ENCODE results near the gene MS4A15.

MS4A15 gene

GRCh38 chr11:60777572-60777971 is 20.9 kb downstream of the MS4A15 start:
- Mint-ChIP-seq H3K9me3 (no peaks in the 10 kb centered on the region), H3K27ac (no peak overlapping the region), H3K4me3 (no peak overlapping the region), H3K36me3 (ENCODE audit: low read depth) (no peaks in the 10 kb centered on the region), H3K27me3 (ENCODE audit: low read depth) (peaks cover 11% of the 10 kb centered on the region), H3K4me1 (ENCODE audit: low read depth) (peaks cover 3% of the 10 kb centered on the region)

GRCh38 chr11:60780065-60780464 is 23.4 kb downstream of the MS4A15 start:
- no peaks in the 10 kb centered on the region for H3K9me3 Mint-ChIP-seq
- H3K36me3 Mint-ChIP-seq (ENCODE audit: low read depth) = no peaks in the 10 kb centered on the region
- H3K4me1 Mint-ChIP-seq (ENCODE audit: low read depth) = peaks cover 3% of the 10 kb centered on the region
- H3K27me3 Mint-ChIP-seq (ENCODE audit: low read depth) = peaks cover 11% of the 10 kb centered on the region
- no peak overlapping the region for H3K27ac Mint-ChIP-seq
- no peak overlapping the region for H3K4me3 Mint-ChIP-seq

GRCh38 chr11:60780774-60781173 is 24.1 kb downstream of the MS4A15 start:
- no peaks in the 10 kb centered on the region for H3K36me3 Mint-ChIP-seq (ENCODE audit: low read depth)
- H3K4me3 Mint-ChIP-seq = no peak overlapping the region
- no peaks in the 10 kb centered on the region for H3K4me1 Mint-ChIP-seq (ENCODE audit: low read depth)
- no peaks in the 10 kb centered on the region for H3K9me3 Mint-ChIP-seq
- H3K27me3 Mint-ChIP-seq (ENCODE audit: low read depth) = peaks cover 11% of the 10 kb centered on the region
- H3K27ac Mint-ChIP-seq = no peak overlapping the region

- Mint-ChIP-seq H3K27me3 (ENCODE audit: low read depth) (peaks cover 11% of the 10 kb centered on the region), H3K27ac (no peak overlapping the region), H3K36me3 (ENCODE audit: low read depth) (no peaks in the 10 kb centered on the region), H3K4me1 (ENCODE audit: low read depth) (no peaks in the 10 kb centered on the region), H3K9me3 (no peaks in the 10 kb centered on the region), H3K4me3 (no peak overlapping the region)
These were observed 24.8 kb downstream of the MS4A15 start for GRCh38 chr11:60781286-60781980.

- Mint-ChIP-seq H3K4me1 (ENCODE audit: low read depth) (no peaks in the 10 kb centered on the region), H3K9me3 (no peaks in the 10 kb centered on the region), H3K4me3 (no peak overlapping the region), H3K36me3 (ENCODE audit: low read depth) (no peaks in the 10 kb centered on the region), H3K27me3 (ENCODE audit: low read depth) (peaks cover 11% of the 10 kb centered on the region), H3K27ac (no peak overlapping the region)
These were observed 25.3 kb downstream of the MS4A15 start for GRCh38 chr11:60781981-60782316.

GRCh38 chr11:60782393-60783140 is 25.9 kb downstream of the MS4A15 start:
- Mint-ChIP-seq H3K4me1 (ENCODE audit: low read depth) (no peaks in the 10 kb centered on the region), H3K27me3 (ENCODE audit: low read depth) (peaks cover 6% of the 10 kb centered on the region), H3K27ac (no peak overlapping the region), H3K36me3 (ENCODE audit: low read depth) (no peaks in the 10 kb centered on the region), H3K4me3 (no peak overlapping the region), H3K9me3 (no peaks in the 10 kb centered on the region)

- Mint-ChIP-seq H3K27me3 (ENCODE audit: low read depth) (peaks cover 3% of the 10 kb centered on the region), H3K27ac (no peak overlapping the region), H3K4me1 (ENCODE audit: low read depth) (no peaks in the 10 kb centered on the region), H3K36me3 (ENCODE audit: low read depth) (no peaks in the 10 kb centered on the region), H3K9me3 (no peaks in the 10 kb centered on the region), H3K4me3 (no peak overlapping the region)
These were observed 26.4 kb downstream of the MS4A15 start for GRCh38 chr11:60783141-60783484.

- no peak overlapping the region for H3K27ac Mint-ChIP-seq
- no peaks in the 10 kb centered on the region for H3K9me3 Mint-ChIP-seq
- no peak overlapping the region for H3K4me3 Mint-ChIP-seq
- no peaks in the 10 kb centered on the region for H3K27me3 Mint-ChIP-seq (ENCODE audit: low read depth)
- no peaks in the 10 kb centered on the region for H3K36me3 Mint-ChIP-seq (ENCODE audit: low read depth)
- no peaks in the 10 kb centered on the region for H3K4me1 Mint-ChIP-seq (ENCODE audit: low read depth)
These were observed 27.2 kb downstream of the MS4A15 start for GRCh38 chr11:60783911-60784310.

GRCh38 chr11:60785136-60785535 is 28.5 kb downstream of the MS4A15 start, which contains the start of gene MS4A10:
Gene MS4A10 (plus strand): TSS chr11:60785333. CDS start chr11:60790336, 5,003 bp downstream.
- no peak within 1 kb of the TSS for H3K4me3 Mint-ChIP-seq
- no peaks in the 10 kb centered on the region for H3K4me1 Mint-ChIP-seq (ENCODE audit: low read depth)
- H3K27ac Mint-ChIP-seq = peak within 1 kb of the TSS; percentile 39

GRCh38 chr11:60785806-60786361 is 29.2 kb downstream of the MS4A15 start:
- H3K36me3 Mint-ChIP-seq (ENCODE audit: low read depth) = no peaks in the 10 kb centered on the region
- H3K4me3 Mint-ChIP-seq = no peak overlapping the region
- peak overlapping the region; percentile 39 for H3K27ac Mint-ChIP-seq
- H3K27me3 Mint-ChIP-seq (ENCODE audit: low read depth) = no peaks in the 10 kb centered on the region
- no peaks in the 10 kb centered on the region for H3K9me3 Mint-ChIP-seq
- no peaks in the 10 kb centered on the region for H3K4me1 Mint-ChIP-seq (ENCODE audit: low read depth)

More at GRCh38 chr11:60785136-60785535, 28.5 kb downstream of the MS4A15 start, which contains the start of gene MS4A10:
- Mint-ChIP-seq H3K27me3 (ENCODE audit: low read depth) (no peaks in the 10 kb centered on the region), H3K9me3 (no peaks in the 10 kb centered on the region), H3K36me3 (ENCODE audit: low read depth) (no peaks in the 10 kb centered on the region)

GRCh38 chr11:60786811-60787567 is 30.3 kb downstream of the MS4A15 start:
- H3K27me3 Mint-ChIP-seq (ENCODE audit: low read depth) = no peaks in the 10 kb centered on the region
- H3K36me3 Mint-ChIP-seq (ENCODE audit: low read depth) = no peaks in the 10 kb centered on the region
- H3K4me3 Mint-ChIP-seq = no peak overlapping the region
- no peak overlapping the region for H3K27ac Mint-ChIP-seq
- no peaks in the 10 kb centered on the region for H3K4me1 Mint-ChIP-seq (ENCODE audit: low read depth)
- no peaks in the 10 kb centered on the region for H3K9me3 Mint-ChIP-seq

- Mint-ChIP-seq H3K9me3 (no peaks in the 10 kb centered on the region), H3K4me3 (no peak overlapping the region), H3K27ac (no peak overlapping the region), H3K4me1 (ENCODE audit: low read depth) (no peaks in the 10 kb centered on the region), H3K27me3 (ENCODE audit: low read depth) (no peaks in the 10 kb centered on the region), H3K36me3 (ENCODE audit: low read depth) (no peaks in the 10 kb centered on the region)
These were observed 31.9 kb downstream of the MS4A15 start for GRCh38 chr11:60788401-60789125.

GRCh38 chr11:60790726-60791125 is 34.1 kb downstream of the MS4A15 start:
- Mint-ChIP-seq H3K27me3 (ENCODE audit: low read depth) (no peaks in the 10 kb centered on the region), H3K9me3 (no peaks in the 10 kb centered on the region), H3K4me3 (no peak overlapping the region), H3K4me1 (ENCODE audit: low read depth) (no peaks in the 10 kb centered on the region), H3K27ac (no peak overlapping the region), H3K36me3 (ENCODE audit: low read depth) (no peaks in the 10 kb centered on the region)
